Neutrophil (primary cell): ENCODE results near the gene OLFML2B.

Source experiments
- H3K27ac ChIP-seq: fragments of 200-600 bp; sonication (generic); 2 replicates; pipeline ENCODE4 v1.5.1; 2016; ENCODE audit warnings: mild to moderate bottlenecking, moderate library complexity
- H3K27me3 ChIP-seq: fragments of 200-600 bp; sonication (generic); 2 replicates; pipeline ENCODE4 v1.6.0; 2016; ENCODE audit warnings: mild to moderate bottlenecking
- H3K36me3 ChIP-seq: fragments of 200-600 bp; sonication (generic); 2 replicates; pipeline ENCODE4 v1.5.1; 2017
- H3K4me1 ChIP-seq, 2 experiments: fragments of 200-600 bp in 1 of 2; sonication (generic) in 1 of 2; 1 replicate in 1 of 2; 2 replicates in 1 of 2; pipeline versions ENCODE4 v1.5.1 to v1.6.1; 2013 to 2016; ENCODE audit warnings: low read depth in 1 of 2, low read length in 1 of 2, mild to moderate bottlenecking in 1 of 2, moderate library complexity in 1 of 2; ENCODE audit not compliant: control insufficient read depth in 1 of 2, insufficient read depth in 1 of 2
- H3K4me3 ChIP-seq, 2 experiments: fragments of 200-600 bp in 1 of 2; sonication (generic) in 1 of 2; 1 replicate in 1 of 2; 2 replicates in 1 of 2; pipeline ENCODE4 v1.5.1; 2013 to 2016; ENCODE audit warnings: low read depth in 1 of 2, low read length in 1 of 2, mild to moderate bottlenecking in 1 of 2, moderate library complexity in 1 of 2
- H3K9me3 ChIP-seq: fragments of 200-600 bp; sonication (generic); 2 replicates; pipeline ENCODE4 v1.5.1; 2016
- CTCF ChIP-seq: fragments of 200-600 bp; sonication (generic); IDR thresholded peaks from 2 replicates; pipeline ENCODE4 v1.5.1; 2016; ENCODE audit warnings: antibody characterized with exemption

The OLFML2B gene

GRCh38 chr1:161940866-161941591 lies 82.6 kb downstream of the OLFML2B start:
- TF ChIP-seq CTCF = no peak
- H3K36me3 ChIP-seq = peaks cover 38% of the 10 kb centered on the region

GRCh38 chr1:161936786-161937185 lies 86.9 kb downstream of the OLFML2B start:
- no peaks in the 10 kb centered on the region for H3K27me3 ChIP-seq
- H3K4me3 ChIP-seq = no peak overlapping the region
- H3K9me3 ChIP-seq = no peaks in the 10 kb centered on the region
- no peak overlapping the region for H3K27ac ChIP-seq
- TF ChIP-seq CTCF = no peak
- no peaks in the 10 kb centered on the region for H3K4me1 ChIP-seq
- peaks cover 8% of the 10 kb centered on the region for H3K36me3 ChIP-seq

More at GRCh38 chr1:161940866-161941591, 82.6 kb downstream of the OLFML2B start:
- Histone ChIP-seq H3K9me3 (no peaks in the 10 kb centered on the region), H3K4me1 (no peaks in the 10 kb centered on the region), H3K27ac (no peak overlapping the region), H3K27me3 (no peaks in the 10 kb centered on the region), H3K4me3 (no peak overlapping the region)

- TF ChIP-seq CTCF = no peak
- no peaks in the 10 kb centered on the region for H3K9me3 ChIP-seq
- peaks cover 8% of the 10 kb centered on the region for H3K36me3 ChIP-seq
- H3K27me3 ChIP-seq = no peaks in the 10 kb centered on the region
- H3K27ac ChIP-seq = no peak overlapping the region
- no peak overlapping the region for H3K4me3 ChIP-seq
- H3K4me1 ChIP-seq = no peaks in the 10 kb centered on the region
Observed at GRCh38 chr1:161935264-161935663, 88.4 kb downstream of the OLFML2B start.

GRCh38 chr1:161933592-161934588 lies 89.8 kb downstream of the OLFML2B start:
- Histone ChIP-seq H3K4me1 (no peaks in the 10 kb centered on the region), H3K36me3 (peaks cover 8% of the 10 kb centered on the region), H3K9me3 (no peaks in the 10 kb centered on the region), H3K27me3 (no peaks in the 10 kb centered on the region), H3K4me3 (no peak overlapping the region), H3K27ac (no peak overlapping the region)
- TF ChIP-seq CTCF = no peak
